Testis (tissue), 2 donors: ENCODE measurements around the gene BPTF.
"Not testable (repeated sequence)": the region's sequence is repeated elsewhere in the genome, so short reads cannot be mapped to it uniquely, and the experiment has no call there.

Experiments used
- POLR2A ChIP-seq: fragments of 450-650 bp; IDR thresholded peaks from one replicate; pipeline ENCODE4 v1.6.1; 2017; ENCODE audit warnings: antibody characterized with exemption, mild to moderate bottlenecking, moderate library complexity
- TF ChIP-seq, protein P1 (sequence below), 3 experiments: fragments of 450-650 bp in 2 of 3; fragments of 200-600 bp in 1 of 3; sonication (generic) in 1 of 3; IDR thresholded peaks; one replicate each; pipeline ENCODE4 v1.5.1; 2016 to 2019; ENCODE audit warnings: antibody characterized with exemption in 3 of 3, mild to moderate bottlenecking in 2 of 3, moderate library complexity in 1 of 3

DNA sequence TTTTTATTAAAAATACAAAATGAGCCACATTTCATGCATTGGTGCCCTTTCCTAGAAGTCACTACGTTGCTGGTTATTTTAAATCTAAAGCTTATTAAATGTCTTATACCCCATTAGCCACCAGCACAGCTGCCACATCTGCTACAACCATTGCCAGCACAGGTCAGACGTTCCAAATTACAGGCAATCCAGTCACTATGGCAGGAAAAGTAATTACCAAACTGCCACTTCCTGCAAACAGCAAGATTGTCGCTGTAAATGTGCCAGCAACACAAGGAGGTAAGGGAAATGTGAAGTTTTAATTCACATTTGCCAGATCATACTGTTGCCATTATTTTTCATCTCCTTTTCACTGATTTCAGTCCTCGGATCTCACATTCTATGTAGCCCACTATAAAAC lies 103.5 kb downstream of the BPTF start:
- TF ChIP-seq POLR2A: not testable (repeated sequence)
- TF ChIP-seq, protein P1, sequence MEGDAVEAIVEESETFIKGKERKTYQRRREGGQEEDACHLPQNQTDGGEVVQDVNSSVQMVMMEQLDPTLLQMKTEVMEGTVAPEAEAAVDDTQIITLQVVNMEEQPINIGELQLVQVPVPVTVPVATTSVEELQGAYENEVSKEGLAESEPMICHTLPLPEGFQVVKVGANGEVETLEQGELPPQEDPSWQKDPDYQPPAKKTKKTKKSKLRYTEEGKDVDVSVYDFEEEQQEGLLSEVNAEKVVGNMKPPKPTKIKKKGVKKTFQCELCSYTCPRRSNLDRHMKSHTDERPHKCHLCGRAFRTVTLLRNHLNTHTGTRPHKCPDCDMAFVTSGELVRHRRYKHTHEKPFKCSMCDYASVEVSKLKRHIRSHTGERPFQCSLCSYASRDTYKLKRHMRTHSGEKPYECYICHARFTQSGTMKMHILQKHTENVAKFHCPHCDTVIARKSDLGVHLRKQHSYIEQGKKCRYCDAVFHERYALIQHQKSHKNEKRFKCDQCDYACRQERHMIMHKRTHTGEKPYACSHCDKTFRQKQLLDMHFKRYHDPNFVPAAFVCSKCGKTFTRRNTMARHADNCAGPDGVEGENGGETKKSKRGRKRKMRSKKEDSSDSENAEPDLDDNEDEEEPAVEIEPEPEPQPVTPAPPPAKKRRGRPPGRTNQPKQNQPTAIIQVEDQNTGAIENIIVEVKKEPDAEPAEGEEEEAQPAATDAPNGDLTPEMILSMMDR (IDR thresholded peaks at IDR 0.05): not testable (repeated sequence)
